Suppressor macrophage treated with lipopolysaccharide for 4 hours (primary cell): ENCODE results near the gene HOMER3.
A peak's percentile ranks its signal among the peaks of the same experiment; 100 is the strongest.

Source experiments
- DNase-seq: peaks from one replicate; pipeline ENCODE4 v3.0.0-alpha.2; 2020

The HOMER3 gene

GRCh38 chr19:18900700-18901481 lies 40.1 kb downstream of the HOMER3 start:
- DNase-seq, result no peak

DNA sequence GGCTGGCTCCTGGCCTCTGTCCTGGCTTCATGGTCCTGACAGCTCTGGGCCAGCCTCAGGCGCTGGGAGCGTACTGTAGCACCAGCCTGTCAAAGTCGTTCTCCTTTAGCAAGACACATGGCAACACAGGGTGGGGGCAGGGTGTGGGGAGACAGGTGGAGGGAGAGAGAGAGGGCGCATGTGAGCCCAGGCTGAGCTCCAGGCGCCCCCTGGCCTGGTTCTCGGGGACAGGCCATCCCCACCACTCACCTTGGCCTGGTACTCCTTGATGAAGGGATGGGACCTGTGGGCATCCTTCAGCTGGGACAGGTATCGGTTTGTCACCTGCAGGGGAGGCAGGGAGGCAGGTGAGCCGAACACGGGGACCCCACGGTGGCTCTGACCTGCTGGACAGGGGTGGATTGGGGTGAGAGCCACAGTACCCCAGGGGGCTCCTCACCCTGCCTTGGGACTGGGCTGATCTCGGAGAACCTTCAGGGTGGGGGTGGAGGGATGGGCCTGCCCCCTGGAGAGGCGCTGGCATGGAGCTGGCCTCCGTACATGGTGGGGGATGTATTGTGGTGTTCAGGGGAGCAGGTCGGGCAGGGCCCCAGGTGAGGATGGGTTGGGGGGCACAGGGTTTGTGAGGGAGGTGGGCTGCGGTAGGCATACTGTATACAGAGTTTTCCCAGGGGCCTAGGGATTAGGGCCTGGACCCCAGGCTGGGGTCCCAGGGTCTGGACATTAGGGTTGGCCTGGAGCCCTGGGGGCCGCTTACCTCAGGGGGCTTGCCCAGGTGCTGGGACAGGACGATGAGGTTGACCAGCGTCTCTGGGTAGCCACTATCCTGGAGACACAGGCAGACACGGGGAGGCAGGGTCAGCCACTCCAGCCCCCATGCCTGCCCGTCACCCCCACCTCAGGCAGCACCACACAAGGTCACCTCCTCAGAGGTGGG lies 41.1 kb downstream of the HOMER3 start:
- DNase-seq, result no peak

DNA sequence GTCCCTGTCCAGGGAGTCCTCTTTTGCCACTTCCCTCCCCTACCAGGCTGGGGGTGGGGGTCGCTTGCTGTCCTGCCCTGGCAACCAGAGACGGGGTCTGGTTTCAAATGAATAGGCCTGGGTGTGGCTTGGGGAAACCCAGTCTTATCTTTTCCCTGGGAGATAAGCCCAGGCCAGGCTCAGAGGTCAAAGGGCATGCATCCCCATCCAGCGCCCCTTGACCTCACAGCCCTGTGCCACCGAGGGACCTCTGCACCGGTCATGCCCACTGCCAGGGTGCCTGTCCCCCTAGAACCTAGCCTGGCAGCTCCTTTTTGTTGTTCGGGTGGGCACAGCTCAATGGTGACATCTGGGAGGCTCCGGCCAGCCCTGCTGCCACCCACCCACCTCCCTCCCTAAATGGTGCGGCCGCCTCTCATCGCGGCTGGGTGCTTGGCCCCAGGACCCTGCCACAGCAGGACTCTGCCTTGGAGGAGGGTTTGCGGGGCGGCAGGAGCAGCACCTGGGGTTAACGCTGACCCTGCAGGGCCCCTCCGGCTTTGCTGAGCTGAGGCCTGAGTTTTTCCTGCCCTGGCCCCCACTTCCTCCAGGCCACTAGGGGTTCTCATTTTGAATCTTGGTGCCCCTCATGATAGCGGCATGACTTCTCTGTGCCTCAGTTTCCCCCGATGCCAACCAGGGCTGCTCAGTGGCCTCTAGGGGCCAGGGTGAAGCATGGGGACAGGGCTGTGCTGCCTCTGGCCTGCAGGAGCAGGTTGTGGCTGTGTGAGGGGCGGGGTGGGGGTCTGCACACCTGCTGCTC lies 42.2 kb downstream of the HOMER3 start:
- DNase-seq, result no peak

GRCh38 chr19:18898081-18898606 lies 42.9 kb downstream of the HOMER3 start:
- DNase-seq, result no peak

DNA sequence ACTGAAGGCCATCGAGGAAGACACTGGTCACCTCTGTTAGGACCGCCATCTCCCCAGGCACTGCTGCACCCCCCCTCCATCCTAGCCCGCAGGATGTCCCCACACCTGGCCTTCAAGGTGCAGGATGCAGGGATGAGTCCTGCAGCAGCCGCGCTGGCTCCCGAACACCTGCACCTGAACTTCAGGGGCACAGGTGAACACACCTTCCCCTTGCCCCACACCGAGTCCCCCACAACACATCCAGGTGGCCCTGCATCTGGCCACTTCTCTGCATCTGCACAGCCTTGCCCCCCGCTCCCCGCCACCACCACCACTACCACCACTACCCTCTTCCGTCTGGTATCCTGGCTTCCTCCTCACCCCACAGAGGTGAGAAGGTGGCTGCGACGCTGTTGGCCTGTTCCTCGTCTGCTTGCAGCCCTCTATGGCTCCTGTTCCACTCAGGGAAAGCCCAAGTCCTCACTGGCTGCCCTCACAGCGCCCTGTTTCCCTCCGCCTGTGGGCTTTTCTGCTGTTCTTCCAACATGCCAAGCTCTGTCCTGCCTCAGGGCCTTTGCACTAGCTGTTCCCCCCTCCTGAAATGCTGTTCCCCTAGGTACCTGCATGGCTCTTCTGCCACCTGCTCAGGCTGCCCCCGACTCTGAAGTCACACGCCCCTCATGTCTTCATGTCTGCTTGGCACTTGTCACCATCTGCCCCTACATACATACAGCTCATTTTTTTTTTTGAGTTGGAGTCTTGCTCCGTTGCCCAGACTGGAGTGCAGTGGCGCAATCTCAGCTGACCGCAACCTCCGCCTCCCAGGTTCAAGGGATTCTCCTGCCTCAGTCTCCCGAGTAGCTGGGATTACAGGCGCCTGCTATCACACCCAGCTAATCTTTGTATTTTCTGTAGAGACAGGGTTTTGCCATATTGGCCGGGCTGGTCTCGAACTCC lies 43.7 kb downstream of the HOMER3 start:
- DNase-seq, result no peak

GRCh38 chr19:18896421-18896841 lies 44.6 kb downstream of the HOMER3 start:
- peak; percentile 7 for DNase-seq

DNA sequence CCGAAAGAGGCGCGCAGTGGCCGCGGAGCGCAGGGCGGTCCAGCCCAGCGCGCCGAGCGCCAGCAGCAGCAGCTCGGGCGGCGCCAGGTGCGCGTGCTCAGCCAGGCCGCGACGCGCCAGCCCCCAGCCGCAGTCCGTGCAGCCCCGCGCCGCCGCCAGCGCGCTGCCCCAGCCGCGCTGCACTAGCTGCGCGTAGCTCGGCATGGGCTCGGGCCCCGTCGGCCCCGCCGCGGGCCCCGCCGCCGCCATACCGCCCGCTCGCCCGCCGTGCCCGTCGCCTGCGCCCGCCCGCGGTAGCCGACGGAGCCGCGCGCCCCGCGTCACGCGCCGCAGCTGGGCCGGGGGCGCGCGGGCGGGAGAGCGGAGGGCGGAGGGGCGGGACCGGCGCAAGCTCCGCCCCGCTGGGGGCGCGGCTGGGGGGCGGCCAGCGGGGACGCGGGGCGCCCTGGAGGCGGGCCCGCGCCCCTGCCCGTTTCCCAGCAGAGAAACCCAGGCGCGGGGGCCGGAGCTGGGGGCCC lies 45.1 kb downstream of the HOMER3 start, which contains the start of gene CERS1:
Gene CERS1, minus strand, starts transcription at position 335 of the 518 bp plus-strand sequence. Its CDS starts 86 bp downstream, at position 249.
- peak; percentile 6 for DNase-seq

DNA sequence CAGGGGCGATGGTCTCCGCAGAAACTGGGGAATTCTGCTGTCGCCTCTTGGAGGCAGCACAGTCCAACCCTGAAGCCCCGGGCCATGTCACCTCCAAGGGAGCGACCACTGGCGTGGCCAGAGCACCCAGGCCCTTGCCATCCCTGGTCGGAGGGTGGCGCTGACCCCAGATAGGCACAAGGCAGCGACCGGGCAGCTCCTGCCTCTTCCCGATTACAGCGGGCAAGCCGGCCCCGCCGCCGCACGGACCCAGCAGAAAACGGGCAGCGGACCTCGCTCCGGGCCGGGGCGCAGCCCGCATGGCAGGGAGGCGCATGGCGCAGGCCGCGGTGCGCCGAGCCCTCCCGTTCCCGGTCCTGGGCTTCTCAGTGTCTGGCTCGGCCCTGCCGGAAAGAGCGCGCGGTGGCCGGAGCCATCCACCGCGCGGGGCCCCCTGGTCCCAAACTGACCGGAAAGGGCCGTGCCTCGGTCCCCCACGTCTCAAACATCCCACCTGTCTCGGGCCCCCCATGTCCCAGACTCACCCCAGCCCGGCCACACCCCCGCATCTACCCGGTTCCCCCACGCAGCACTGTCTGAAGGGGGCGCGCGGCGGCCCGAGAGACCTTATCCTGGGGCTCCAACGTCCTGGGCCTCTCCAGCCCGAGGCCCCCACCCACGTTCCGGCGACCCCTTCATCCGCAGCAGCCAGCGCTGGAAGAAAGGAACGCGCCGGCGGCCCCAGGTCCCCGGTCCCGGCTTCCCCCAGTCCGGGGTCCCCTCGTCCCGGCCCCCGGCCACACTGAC lies 45.8 kb downstream of the HOMER3 start:
- DNase-seq, result peak; percentile 62

GRCh38 chr19:18894254-18895037 lies 46.6 kb downstream of the HOMER3 start:
- no peak for DNase-seq

DNA sequence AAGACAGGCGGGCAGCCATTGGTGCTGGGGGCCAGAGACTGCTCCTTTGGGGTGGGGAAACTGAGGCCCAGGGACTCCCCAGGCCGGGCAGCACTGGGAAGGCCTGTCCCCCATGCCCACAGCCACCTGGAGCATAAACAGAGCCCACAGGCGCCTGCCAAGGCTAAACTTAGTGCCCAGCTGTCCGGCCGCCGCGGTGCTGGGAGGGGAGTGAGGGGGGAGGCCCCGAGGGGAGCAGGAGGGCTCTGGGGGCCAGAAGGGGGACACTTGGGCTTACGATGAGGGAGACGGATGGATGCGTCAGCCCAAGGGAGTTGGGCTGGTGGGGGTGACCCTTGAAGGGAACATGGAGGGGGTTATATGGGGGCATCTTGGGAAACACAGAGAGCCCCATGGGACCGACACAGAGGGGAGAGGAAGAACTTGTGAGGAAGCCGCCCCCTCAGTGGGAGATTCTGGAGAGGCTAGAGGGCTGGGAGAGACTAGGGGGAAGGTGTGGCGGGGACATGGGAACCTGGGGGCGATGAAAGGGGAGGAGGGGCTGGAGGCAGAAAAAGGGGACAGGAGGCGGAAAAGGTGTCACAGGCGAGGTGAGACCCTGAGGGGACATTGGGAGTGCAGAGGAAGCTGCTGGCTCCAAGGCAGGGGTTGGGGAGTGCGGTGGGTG lies 47.3 kb downstream of the HOMER3 start:
- no peak for DNase-seq

GRCh38 chr19:18889949-18890745 lies 50.9 kb downstream of the HOMER3 start:
- DNase-seq, result no peak

GRCh38 chr19:18886972-18887371 lies 54.0 kb downstream of the HOMER3 start:
- no peak for DNase-seq

- no peak for DNase-seq
Observed at GRCh38 chr19:18883526-18884304, 57.3 kb downstream of the HOMER3 start.

GRCh38 chr19:18881491-18881890 lies 59.5 kb downstream of the HOMER3 start:
- no peak for DNase-seq

GRCh38 chr19:18879579-18880373 lies 61.2 kb downstream of the HOMER3 start:
- DNase-seq, result no peak
